H4 (cell line): ENCODE data around the gene LCN1. TPM values are rescaled to one million over a fixed set of nuclear protein-coding genes. Genes with fewer than 3 reads are reported as not detected.
"Not testable (repeated sequence)": the region's sequence is repeated elsewhere in the genome, so short reads cannot be mapped to it uniquely, and the experiment has no call there.

Experiments used
- DNase-seq: peaks from one replicate; pipeline ENCODE4 v3.0.0-alpha.2; 2015; ENCODE audit warnings: low spot score
- total RNA-seq: library from RNA; depleted of rRNA; stranded (reverse); fragments of >200 nt; shearing (Covaris generic); gene quantifications from 2 replicates; pipeline ENCODE4 v1.2.3, GENCODE V29; 2014

LCN1 gene
- total RNA-seq, 1 experiment from 2014 or later, result not detected

GRCh38 chr9:135522137-135522877, 1.1 kb downstream of the LCN1 start:
- no peak for DNase-seq

GRCh38 chr9:135522931-135523330, 1.7 kb downstream of the LCN1 start:
- no peak for DNase-seq

- no peak for DNase-seq
Measured at GRCh38 chr9:135523521-135524129, 2.4 kb downstream of the LCN1 start.

GRCh38 chr9:135524130-135524861, 3.1 kb downstream of the LCN1 start:
- no peak for DNase-seq

- DNase-seq, result no peak
Measured at GRCh38 chr9:135525241-135526088, 4.2 kb downstream of the LCN1 start.

GRCh38 chr9:135526089-135526729, 5.0 kb downstream of the LCN1 start:
- DNase-seq, result no peak

GRCh38 chr9:135526730-135527571, 5.7 kb downstream of the LCN1 start:
- DNase-seq, result no peak

GRCh38 chr9:135528842-135529435, 7.7 kb downstream of the LCN1 start:
- DNase-seq, result not testable (repeated sequence)

GRCh38 chr9:135530146-135530545, 8.9 kb downstream of the LCN1 start:
- no peak for DNase-seq

GRCh38 chr9:135531096-135531495, 9.9 kb downstream of the LCN1 start:
- no peak for DNase-seq

GRCh38 chr9:135533113-135533512, 11.9 kb downstream of the LCN1 start:
- no peak for DNase-seq

GRCh38 chr9:135533674-135534073, 12.4 kb downstream of the LCN1 start:
- DNase-seq, result no peak

- DNase-seq, result not testable (repeated sequence)
Measured at GRCh38 chr9:135534192-135534711, 13.0 kb downstream of the LCN1 start.

GRCh38 chr9:135534826-135535225, 13.6 kb downstream of the LCN1 start:
- not testable (repeated sequence) for DNase-seq

- DNase-seq, result not testable (repeated sequence)
Measured at GRCh38 chr9:135535631-135536030, 14.4 kb downstream of the LCN1 start.

GRCh38 chr9:135536216-135536615, 15.0 kb downstream of the LCN1 start:
- no peak for DNase-seq

GRCh38 chr9:135543262-135543894, 22.1 kb downstream of the LCN1 start:
- DNase-seq, result not testable (repeated sequence)

GRCh38 chr9:135544981-135545635, 23.9 kb downstream of the LCN1 start:
- DNase-seq, result no peak
